Measurements from ENCODE around the gene CNOT4. TPM values are rescaled to one million over a fixed set of nuclear protein-coding genes. Genes with fewer than 3 reads are reported as not detected.

CNOT4 gene
- total and polyA plus RNA-seq, 2 of the 4 experiments (the other 2 are of a cell fraction): 7.0 to 8.1 TPM

GRCh38 chr7:135361788-135362187, 148.1 kb downstream of the CNOT4 start:
- no peak overlapping the region for H2AK5ac ChIP-seq (ENCODE audit: low read depth, low read length)
- H3K27ac ChIP-seq (ENCODE audit: insufficient read depth, low read length): no peak overlapping the region
- H4K91ac ChIP-seq (ENCODE audit: insufficient read depth, low read depth, low read length): no peak overlapping the region
- no peak for DNase-seq
- H3K18ac ChIP-seq (ENCODE audit: low read depth, low read length): no peak overlapping the region
- H2BK5ac ChIP-seq (ENCODE audit: low read depth, low read length, poor library complexity, severe bottlenecking): no peak overlapping the region
- WGBS, 2 experiments (ENCODE audit: extremely low coverage in 2 of 2, insufficient read length in 1 of 2): no CpG with 5 or more reads among the region's 5 CpGs
- H3K4ac ChIP-seq (ENCODE audit: low read depth, low read length): no peak overlapping the region
- H3K23ac ChIP-seq (ENCODE audit: low read depth, low read length): no peak overlapping the region
- H3K14ac ChIP-seq (replicated peaks; ENCODE audit: low read depth, low read length): no peak overlapping the region
- H3K4me2 ChIP-seq (ENCODE audit: low read depth, low read length): no peak overlapping the region
- CTCF ChIA-PET: no interaction called here
- H3K36me3 ChIP-seq (ENCODE audit: control insufficient read depth, insufficient read depth, low read length): peaks cover 8% of the 10 kb centered on the region; the same call in 1 of the 2 replicates
- BruUV-seq (replicated peaks): no TSS peak
- H3K9me1 ChIP-seq (ENCODE audit: insufficient read depth, low read length): no peaks in the 10 kb centered on the region
- no peaks in the 10 kb centered on the region for H3K27me3 ChIP-seq (ENCODE audit: control insufficient read depth, insufficient read depth, low read length)
- no peak overlapping the region for H2AK9ac ChIP-seq (replicated peaks; ENCODE audit: low read depth, low read length, poor library complexity)
- intact Hi-C loops (cut with micrococcal nuclease) (no loop called here), in situ Hi-C loops (cut with MboI; ENCODE audit: low sequenced_read_pairs) (no loop called here), dilution Hi-C loops (cut with HindIII; ENCODE audit: low sequenced_read_pairs, unreplicated experiment) (no loop called here)
- no peak overlapping the region for H4K5ac ChIP-seq (ENCODE audit: low read depth, low read length)
- ATAC-seq (ENCODE audit: low read depth): no peak
- H3K4me1 ChIP-seq (ENCODE audit: control insufficient read depth, insufficient read depth, low read length): no peaks in the 10 kb centered on the region
- H3K56ac ChIP-seq (ENCODE audit: extremely low read depth, insufficient read depth, low read length): no peak overlapping the region
- H2AFZ ChIP-seq (replicated peaks; ENCODE audit: low read length, poor library complexity): no peak overlapping the region
- no peaks in the 10 kb centered on the region for H3K9me3 ChIP-seq (ENCODE audit: control insufficient read depth, insufficient read depth, low read length)
- H4K20me1 ChIP-seq (ENCODE audit: insufficient read depth, low read length): no peaks in the 10 kb centered on the region
- no peak overlapping the region for H4K8ac ChIP-seq (ENCODE audit: low read depth in 2 of 2, low read length in 2 of 2)
- no peak overlapping the region for H2BK15ac ChIP-seq (ENCODE audit: low read depth, low read length)
- no peak overlapping the region for H3K4me3 ChIP-seq (ENCODE audit: insufficient read depth, low read depth, low read length)
- TF ChIP-seq RAD21 (IDR thresholded peaks at IDR 0.05; ENCODE audit: low read length): no peak
- TF ChIP-seq NFE2L2 (IDR thresholded peaks at IDR 0.05; ENCODE audit: low read depth, low read length): no peak
- TF ChIP-seq CHD1 (IDR thresholded peaks at IDR 0.05; ENCODE audit: low read depth, low read length): no peak
- TF ChIP-seq RCOR1 (IDR thresholded peaks at IDR 0.05; ENCODE audit: insufficient replicate concordance, low read length): no peak
- no peak for TF ChIP-seq RFX5 (IDR thresholded peaks at IDR 0.05; ENCODE audit: low read depth, low read length)
- TF ChIP-seq POLR2A (IDR thresholded peaks at IDR 0.05; ENCODE audit: low read depth, low read length): no peak
- no peak for TF ChIP-seq BHLHE40 (IDR thresholded peaks at IDR 0.05; ENCODE audit: low read depth, low read length)
- no peak for TF ChIP-seq CEBPB (IDR thresholded peaks at IDR 0.05; ENCODE audit: low read depth, low read length)
- TF ChIP-seq MAFK (IDR thresholded peaks at IDR 0.05; ENCODE audit: low read depth, low read length): no peak
- no peak for TF ChIP-seq MXI1 (IDR thresholded peaks at IDR 0.05; ENCODE audit: borderline replicate concordance, low read depth, low read length)
- TF ChIP-seq SMC3 (IDR thresholded peaks at IDR 0.05; ENCODE audit: low read depth, low read length): no peak
- TF ChIP-seq, protein P1, sequence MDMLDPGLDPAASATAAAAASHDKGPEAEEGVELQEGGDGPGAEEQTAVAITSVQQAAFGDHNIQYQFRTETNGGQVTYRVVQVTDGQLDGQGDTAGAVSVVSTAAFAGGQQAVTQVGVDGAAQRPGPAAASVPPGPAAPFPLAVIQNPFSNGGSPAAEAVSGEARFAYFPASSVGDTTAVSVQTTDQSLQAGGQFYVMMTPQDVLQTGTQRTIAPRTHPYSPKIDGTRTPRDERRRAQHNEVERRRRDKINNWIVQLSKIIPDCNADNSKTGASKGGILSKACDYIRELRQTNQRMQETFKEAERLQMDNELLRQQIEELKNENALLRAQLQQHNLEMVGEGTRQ (IDR thresholded peaks at IDR 0.05; ENCODE audit: low read depth, low read length): no peak
- no peak for TF ChIP-seq MAZ (IDR thresholded peaks at IDR 0.05; ENCODE audit: borderline replicate concordance, low read depth, low read length)
- TF ChIP-seq, protein P2, sequence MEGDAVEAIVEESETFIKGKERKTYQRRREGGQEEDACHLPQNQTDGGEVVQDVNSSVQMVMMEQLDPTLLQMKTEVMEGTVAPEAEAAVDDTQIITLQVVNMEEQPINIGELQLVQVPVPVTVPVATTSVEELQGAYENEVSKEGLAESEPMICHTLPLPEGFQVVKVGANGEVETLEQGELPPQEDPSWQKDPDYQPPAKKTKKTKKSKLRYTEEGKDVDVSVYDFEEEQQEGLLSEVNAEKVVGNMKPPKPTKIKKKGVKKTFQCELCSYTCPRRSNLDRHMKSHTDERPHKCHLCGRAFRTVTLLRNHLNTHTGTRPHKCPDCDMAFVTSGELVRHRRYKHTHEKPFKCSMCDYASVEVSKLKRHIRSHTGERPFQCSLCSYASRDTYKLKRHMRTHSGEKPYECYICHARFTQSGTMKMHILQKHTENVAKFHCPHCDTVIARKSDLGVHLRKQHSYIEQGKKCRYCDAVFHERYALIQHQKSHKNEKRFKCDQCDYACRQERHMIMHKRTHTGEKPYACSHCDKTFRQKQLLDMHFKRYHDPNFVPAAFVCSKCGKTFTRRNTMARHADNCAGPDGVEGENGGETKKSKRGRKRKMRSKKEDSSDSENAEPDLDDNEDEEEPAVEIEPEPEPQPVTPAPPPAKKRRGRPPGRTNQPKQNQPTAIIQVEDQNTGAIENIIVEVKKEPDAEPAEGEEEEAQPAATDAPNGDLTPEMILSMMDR (conservative IDR thresholded peaks at IDR 0.05; ENCODE audit: low read depth, low read length): no peak
- TF ChIP-seq, protein P3, sequence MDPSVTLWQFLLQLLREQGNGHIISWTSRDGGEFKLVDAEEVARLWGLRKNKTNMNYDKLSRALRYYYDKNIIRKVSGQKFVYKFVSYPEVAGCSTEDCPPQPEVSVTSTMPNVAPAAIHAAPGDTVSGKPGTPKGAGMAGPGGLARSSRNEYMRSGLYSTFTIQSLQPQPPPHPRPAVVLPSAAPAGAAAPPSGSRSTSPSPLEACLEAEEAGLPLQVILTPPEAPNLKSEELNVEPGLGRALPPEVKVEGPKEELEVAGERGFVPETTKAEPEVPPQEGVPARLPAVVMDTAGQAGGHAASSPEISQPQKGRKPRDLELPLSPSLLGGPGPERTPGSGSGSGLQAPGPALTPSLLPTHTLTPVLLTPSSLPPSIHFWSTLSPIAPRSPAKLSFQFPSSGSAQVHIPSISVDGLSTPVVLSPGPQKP (IDR thresholded peaks at IDR 0.05; ENCODE audit: borderline replicate concordance, low read depth, low read length): no peak
- TF ChIP-seq FOS (IDR thresholded peaks at IDR 0.05; ENCODE audit: low read depth, low read length): no peak
- POLR2A ChIA-PET (ENCODE audit: unreplicated experiment): no interaction called here
- no peaks in the 10 kb centered on the region; a peak in 3 of 4 replicates for H3K79me1 ChIP-seq (ENCODE audit: low read depth in 1 of 2, low read length in 2 of 2)
- no peak overlapping the region for H3K9ac ChIP-seq (ENCODE audit: low read depth, low read length)
- no peak overlapping the region for H2BK20ac ChIP-seq (ENCODE audit: low read depth, low read length)
- no peak overlapping the region for H2BK120ac ChIP-seq (ENCODE audit: low read depth, low read length)

Data from IMR-90 (cell line).